PC-3 (cell line): Measurements from ENCODE around the gene PLPPR3. TPM values are rescaled to one million over a fixed set of nuclear protein-coding genes. Genes with fewer than 3 reads are reported as not detected.

Experiments used
- ATAC-seq: fragments of 200-7000 bp; cut with Tn5 transposase; 2 replicates; pipeline ENCODE4 v1.9.1; 2020; ENCODE audit warnings: mild to moderate bottlenecking, moderate library complexity
- BruUV-seq: library from RNA; stranded (reverse); fragments of 400-500 nt; replicated peaks from 2 replicates; lab custom pipeline; 2021; lab: Mats Ljungman, UMichigan
- CTCF ChIA-PET: fragments of 300-600 bp; sonication (Branson Sonifier 250); formaldehyde crosslinking; loops from one replicate; lab custom pipeline; 2022; ENCODE audit warnings: antibody characterized with exemption; lab: Charles Lee
- POLR2A ChIA-PET: fragments of 300-600 bp; sonication (Branson Sonifier 250); formaldehyde crosslinking; loops from one replicate; lab custom pipeline; 2022; ENCODE audit warnings: antibody characterized with exemption; ENCODE audit not compliant: unreplicated experiment; lab: Charles Lee
- DNase-seq: peaks from one replicate; pipeline ENCODE4 v3.0.0-alpha.2; 2015
- H2AFZ ChIP-seq: fragments of 300-600 bp; sonication (generic); 2 replicates; pipeline ENCODE4 v1.6.0; 2016; ENCODE audit warnings: antibody characterized with exemption, low read length
- H3F3A ChIP-seq: fragments of 300-600 bp; sonication (generic); one replicate; pipeline ENCODE4 v1.6.0; 2017; ENCODE audit warnings: antibody characterized with exemption, low read length, control low read depth, mild to moderate bottlenecking; ENCODE audit not compliant: unreplicated experiment
- H3K27ac ChIP-seq: fragments of 300-600 bp; sonication (generic); 2 replicates; pipeline ENCODE4 v1.5.1; 2016; ENCODE audit warnings: mild to moderate bottlenecking, low read length
- H3K27me3 ChIP-seq: fragments of 300-600 bp; sonication (generic); 2 replicates; pipeline ENCODE4 v1.6.1; 2016; ENCODE audit warnings: low read length, mixed read lengths
- H3K36me3 ChIP-seq: fragments of 300-600 bp; sonication (generic); 2 replicates; pipeline ENCODE4 v1.6.1; 2016; ENCODE audit warnings: low read depth, mixed run types, low read length, mixed read lengths
- H3K4me1 ChIP-seq: fragments of 300-600 bp; sonication (generic); 2 replicates; pipeline ENCODE4 v1.5.1; 2016; ENCODE audit warnings: low read length; ENCODE audit not compliant: insufficient read depth
- H3K4me2 ChIP-seq: fragments of 300-600 bp; sonication (generic); 2 replicates; pipeline ENCODE4 v1.6.0; 2016; ENCODE audit warnings: low read length
- H3K4me3 ChIP-seq: fragments of 300-600 bp; sonication (generic); 2 replicates; pipeline ENCODE4 v1.5.1; 2016; ENCODE audit warnings: mild to moderate bottlenecking, low read length, mixed read lengths
- H3K79me2 ChIP-seq: fragments of 300-600 bp; sonication (generic); 2 replicates; pipeline ENCODE4 v1.6.1; 2017; ENCODE audit warnings: low read length, mixed read lengths
- H3K9ac ChIP-seq: fragments of 300-600 bp; sonication (generic); 2 replicates; pipeline ENCODE4 v1.6.0; 2016; ENCODE audit warnings: mild to moderate bottlenecking, low read length
- H3K9me2 ChIP-seq: fragments of 300-600 bp; sonication (generic); replicated peaks from 2 replicates; pipeline ENCODE4 v1.6.1; 2016; ENCODE audit warnings: mixed run types, low read length, mixed read lengths
- H3K9me3 ChIP-seq: fragments of 300-600 bp; sonication (generic); 2 replicates; pipeline ENCODE4 v1.6.1; 2016; ENCODE audit warnings: low read length, mixed read lengths
- H4K20me1 ChIP-seq: fragments of 300-600 bp; sonication (generic); 2 replicates; pipeline ENCODE4 v1.6.1; 2016; ENCODE audit warnings: low read length, mixed read lengths
- EZH2 ChIP-seq: fragments of 300-600 bp; sonication (generic); IDR thresholded peaks from one replicate; pipeline ENCODE4 v1.6.1; 2017; ENCODE audit warnings: antibody characterized with exemption, mild to moderate bottlenecking, low read length; ENCODE audit not compliant: unreplicated experiment
- EZH2phosphoT487 ChIP-seq: fragments of 300-600 bp; sonication (generic); IDR thresholded peaks from 2 replicates; pipeline ENCODE4 v1.6.1; 2018; ENCODE audit warnings: mild to moderate bottlenecking, antibody characterized with exemption, low read length, borderline replicate concordance
- intact Hi-C: fragments of 100-400 bp; cut with micrococcal nuclease; formaldehyde crosslinking; loops from 2 replicates; pipeline ENCODE4 v1.9.0; 2023
- total RNA-seq: library from RNA; depleted of rRNA; stranded (reverse); fragments of >200 nt; gene quantifications from 2 replicates; pipeline ENCODE4 v1.2.3, GENCODE V29; 2014
- TF ChIP-seq, protein P1 (sequence below): fragments of 300-600 bp; sonication (generic); conservative IDR thresholded peaks from 2 replicates; pipeline ENCODE4 v1.5.1; 2017; ENCODE audit warnings: antibody characterized with exemption, low read depth, mild to moderate bottlenecking, low read length

Gene PLPPR3
- total RNA-seq, 1 experiment from 2014 or later = not detected

DNA sequence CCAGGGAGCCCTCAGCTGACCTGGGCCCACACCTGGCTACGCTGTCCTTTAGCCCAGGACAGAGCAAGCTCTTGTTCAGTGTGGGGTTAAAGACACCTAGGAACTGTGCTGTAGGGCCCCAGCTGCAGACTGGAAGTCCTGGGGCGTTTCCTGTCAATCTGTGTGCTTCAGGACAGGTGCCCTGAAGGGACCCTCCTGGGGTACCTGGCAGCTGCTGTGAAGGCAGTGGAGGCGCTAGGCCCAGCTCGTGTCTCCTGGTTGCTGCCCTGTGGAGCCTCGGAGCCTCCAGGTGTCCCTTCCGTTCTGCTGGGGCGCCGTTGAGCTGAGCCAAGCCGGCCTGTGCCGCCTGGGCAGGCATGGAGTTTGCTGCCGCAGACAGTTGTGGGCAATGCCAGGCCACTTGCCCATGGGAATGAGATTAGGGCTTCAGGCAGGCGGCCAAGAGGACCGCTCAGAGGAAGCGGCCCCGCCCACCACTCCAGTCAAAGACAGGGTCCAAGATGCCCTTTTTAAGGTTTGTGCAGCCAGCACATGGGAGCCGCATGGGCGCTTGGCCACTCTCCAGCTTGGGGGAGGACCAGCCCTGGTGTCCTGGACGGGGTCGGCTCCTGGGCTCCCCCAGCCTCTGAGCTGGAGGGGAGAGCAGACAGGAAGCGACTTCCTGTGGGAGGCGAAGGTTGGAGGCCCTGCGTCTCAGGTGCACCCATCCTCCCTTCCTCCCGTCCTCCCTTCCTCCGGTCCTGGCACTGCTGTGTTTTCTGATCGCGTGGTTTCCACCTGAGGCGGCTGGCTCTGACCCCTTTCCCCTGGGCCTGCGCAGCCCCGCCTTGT lies 20.5 kb downstream of the PLPPR3 start:
- Histone ChIP-seq H3K9me2 (no peaks in the 10 kb centered on the region), H3K4me1 (peaks cover 26% of the 10 kb centered on the region), H2AFZ (no peak overlapping the region), H3F3A (no peaks in the 10 kb centered on the region), H3K9me3 (no peaks in the 10 kb centered on the region), H4K20me1 (peaks cover 79% of the 10 kb centered on the region), H3K36me3 (peaks cover 71% of the 10 kb centered on the region), H3K79me2 (peaks cover 84% of the 10 kb centered on the region), H3K4me2 (peak overlapping the region; percentile 100), H3K9ac (no peak overlapping the region), H3K27ac (peak overlapping the region; percentile 72; the same call in 1 of the 2 replicates), H3K27me3 (no peaks in the 10 kb centered on the region), H3K4me3 (peak overlapping the region; percentile 88)
- BruUV-seq = no TSS peak
- TF ChIP-seq EZH2phosphoT487 (no peak), EZH2 (no peak)
- TF ChIP-seq, protein P1, sequence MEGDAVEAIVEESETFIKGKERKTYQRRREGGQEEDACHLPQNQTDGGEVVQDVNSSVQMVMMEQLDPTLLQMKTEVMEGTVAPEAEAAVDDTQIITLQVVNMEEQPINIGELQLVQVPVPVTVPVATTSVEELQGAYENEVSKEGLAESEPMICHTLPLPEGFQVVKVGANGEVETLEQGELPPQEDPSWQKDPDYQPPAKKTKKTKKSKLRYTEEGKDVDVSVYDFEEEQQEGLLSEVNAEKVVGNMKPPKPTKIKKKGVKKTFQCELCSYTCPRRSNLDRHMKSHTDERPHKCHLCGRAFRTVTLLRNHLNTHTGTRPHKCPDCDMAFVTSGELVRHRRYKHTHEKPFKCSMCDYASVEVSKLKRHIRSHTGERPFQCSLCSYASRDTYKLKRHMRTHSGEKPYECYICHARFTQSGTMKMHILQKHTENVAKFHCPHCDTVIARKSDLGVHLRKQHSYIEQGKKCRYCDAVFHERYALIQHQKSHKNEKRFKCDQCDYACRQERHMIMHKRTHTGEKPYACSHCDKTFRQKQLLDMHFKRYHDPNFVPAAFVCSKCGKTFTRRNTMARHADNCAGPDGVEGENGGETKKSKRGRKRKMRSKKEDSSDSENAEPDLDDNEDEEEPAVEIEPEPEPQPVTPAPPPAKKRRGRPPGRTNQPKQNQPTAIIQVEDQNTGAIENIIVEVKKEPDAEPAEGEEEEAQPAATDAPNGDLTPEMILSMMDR = no peak
- CTCF ChIA-PET = no interaction called here
- ATAC-seq (no peak; the same call in 1 of the 2 replicates), DNase-seq (peak; percentile 22)
- intact Hi-C loops = no loop called here
- POLR2A ChIA-PET = no interaction called here

DNA sequence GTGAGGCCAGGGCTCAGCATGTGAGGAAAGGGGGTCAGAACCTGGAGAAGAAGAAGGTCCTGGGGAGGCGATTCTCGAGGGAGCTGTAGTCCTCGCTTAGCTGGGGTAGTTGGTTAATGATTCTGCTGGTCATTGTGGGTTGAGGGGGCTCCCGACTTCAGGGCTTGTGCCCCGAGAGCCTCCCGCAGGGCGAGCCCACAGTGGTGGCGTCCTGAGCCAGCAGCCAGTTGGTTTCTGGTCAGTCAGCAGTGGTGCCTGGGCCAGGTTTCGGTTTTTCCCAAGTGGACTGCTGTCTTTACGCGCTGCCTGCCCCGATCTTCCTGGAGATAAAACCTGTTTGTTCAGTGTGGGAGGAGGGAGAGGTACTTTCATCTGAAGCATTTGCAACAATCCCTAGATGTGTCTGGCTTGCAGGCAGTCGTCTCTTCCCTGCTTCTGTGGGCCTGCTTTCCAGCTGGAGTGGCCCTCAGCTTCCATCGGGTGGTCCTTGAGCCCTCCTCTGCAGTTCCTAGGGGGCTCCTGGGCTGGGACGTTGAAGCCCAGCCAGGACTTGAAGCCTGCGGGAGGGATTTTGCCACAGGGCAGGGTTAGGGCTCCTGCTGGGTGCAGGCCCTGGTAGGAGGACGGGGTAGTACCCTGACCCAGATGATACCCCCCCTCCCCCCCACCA lies 21.3 kb downstream of the PLPPR3 start:
- TSS peak; percentile 25 for BruUV-seq
- ChIA-PET CTCF (no interaction called here), POLR2A (no interaction called here)
- DNase-seq (peak; percentile 61), ATAC-seq (0 out of 2 replicates have a peak, but pooled peaks have one; percentile 4)
- no peaks in the 10 kb centered on the region for H3K9me3 ChIP-seq
- peak overlapping the region; percentile 72 for H3K27ac ChIP-seq
- H3K27me3 ChIP-seq = no peaks in the 10 kb centered on the region
- H3F3A ChIP-seq = no peaks in the 10 kb centered on the region
- peak overlapping the region; percentile 93 for H3K9ac ChIP-seq
- peak overlapping the region; percentile 100 for H3K4me2 ChIP-seq
- peak overlapping the region; percentile 88 for H3K4me3 ChIP-seq
- no peaks in the 10 kb centered on the region for H3K9me2 ChIP-seq
- H4K20me1 ChIP-seq = peaks cover 76% of the 10 kb centered on the region
- peaks cover 26% of the 10 kb centered on the region for H3K4me1 ChIP-seq
- TF ChIP-seq, protein P1 = no peak
- TF ChIP-seq EZH2 = no peak
- TF ChIP-seq EZH2phosphoT487 = no peak
- intact Hi-C loops = no loop called here
- H3K79me2 ChIP-seq = peaks cover 77% of the 10 kb centered on the region
- H3K36me3 ChIP-seq = peaks cover 69% of the 10 kb centered on the region
- H2AFZ ChIP-seq = no peak overlapping the region
